Large intestine (tissue), 3 donors: Measurements from ENCODE around the gene DCAF8L1. TPM values are rescaled to one million over a fixed set of nuclear protein-coding genes. Genes with fewer than 3 reads are reported as not detected.
"Not testable (repeated sequence)": the region's sequence is repeated elsewhere in the genome, so short reads cannot be mapped to it uniquely, and the experiment has no call there.

ENCODE experiments used
- DNase-seq, 2 donors: peaks; one replicate each; pipeline versions ENCODE4 v3.0.0 to v3.0.0-alpha.2; 2013
- H3K27ac ChIP-seq: one replicate; pipeline ENCODE4 v1.5.1; 2013; ENCODE audit warnings: low read length
- H3K27me3 ChIP-seq: 2 replicates; pipeline ENCODE4 v1.6.1; 2013; ENCODE audit warnings: low read length; ENCODE audit not compliant: control insufficient read depth, insufficient read depth
- H3K36me3 ChIP-seq: 2 replicates; pipeline ENCODE4 v1.6.1; 2013; ENCODE audit warnings: low read length; ENCODE audit not compliant: control insufficient read depth, insufficient read depth
- H3K4me1 ChIP-seq: one replicate; pipeline ENCODE4 v1.6.1; 2013; ENCODE audit warnings: low read length; ENCODE audit not compliant: control insufficient read depth, insufficient read depth
- H3K4me3 ChIP-seq: one replicate; pipeline ENCODE4 v1.5.1; 2013; ENCODE audit warnings: low read length
- H3K9me3 ChIP-seq: one replicate; pipeline ENCODE4 v1.6.1; 2013; ENCODE audit warnings: mild to moderate bottlenecking, low read depth, low read length, moderate library complexity; ENCODE audit not compliant: control insufficient read depth
- WGBS: methylation state at CpG from one replicate; pipeline ENCODE4 v1.1.5; 2013; ENCODE audit warnings: low lambda C conversion rate; ENCODE audit not compliant: insufficient coverage; 5-methylcytosine and 5-hydroxymethylcytosine counted together
- polyA plus RNA-seq: library from polyadenylated mRNA; unstranded; fragments of 120-200 nt; gene quantifications from one replicate; pipeline ENCODE4 v1.2.1, GENCODE V29; 2013

Gene DCAF8L1
- polyA plus RNA-seq, 1 donor, result 0.01 TPM

- not testable (repeated sequence) for H3K4me1 ChIP-seq, H3K27me3 ChIP-seq, H3K36me3 ChIP-seq, H3K27ac ChIP-seq, H3K4me3 ChIP-seq, H3K9me3 ChIP-seq, DNase-seq
- WGBS, result no CpG with 5 or more reads among the region's 4 CpGs
Observed at GRCh38 chrX:27976934-27977333, 4.3 kb downstream of the DCAF8L1 start.

- peaks cover 2% of the 10 kb centered on the region for H3K9me3 ChIP-seq
- WGBS, result 88% methylated on average over 3 of the region's 4 CpGs
- no peaks in the 10 kb centered on the region for H3K4me1 ChIP-seq
- no peak for DNase-seq
- no peaks in the 10 kb centered on the region for H3K36me3 ChIP-seq
- no peak overlapping the region for H3K4me3 ChIP-seq
- H3K27ac ChIP-seq, result no peak overlapping the region
- no peaks in the 10 kb centered on the region for H3K27me3 ChIP-seq
Observed at GRCh38 chrX:27976284-27976683, 5.0 kb downstream of the DCAF8L1 start.

DNA sequence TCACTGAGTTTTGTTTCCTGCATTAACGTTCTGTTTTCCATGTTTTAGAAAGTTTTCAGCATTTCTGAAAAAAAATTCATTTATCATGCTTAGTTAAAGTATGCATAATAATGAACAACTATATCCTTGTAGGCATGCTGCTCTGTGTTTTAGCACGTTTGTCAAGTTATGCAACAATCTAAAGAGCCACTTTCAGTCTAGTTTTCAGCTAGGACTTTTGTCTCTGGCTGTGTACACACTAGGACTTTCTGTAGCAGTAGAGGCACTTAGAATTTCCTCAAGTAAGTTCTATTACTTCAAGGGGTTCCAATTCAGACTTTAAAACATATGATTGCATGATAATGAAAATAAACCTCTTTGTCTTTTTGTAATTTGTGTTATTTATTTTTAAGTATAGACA lies 12.4 kb downstream of the DCAF8L1 start:
- Histone ChIP-seq H3K27me3 (no peaks in the 10 kb centered on the region), H3K9me3 (no peaks in the 10 kb centered on the region), H3K27ac (no peak overlapping the region), H3K4me1 (no peaks in the 10 kb centered on the region), H3K36me3 (no peaks in the 10 kb centered on the region), H3K4me3 (no peak overlapping the region)
- peak in 1 of 2 donors; percentile 24 for DNase-seq
- WGBS, result no CpG with 5 or more reads among the region's 2 CpGs

- DNase-seq, result no peak
- Histone ChIP-seq H3K36me3 (no peaks in the 10 kb centered on the region), H3K9me3 (no peaks in the 10 kb centered on the region), H3K4me3 (no peak overlapping the region), H3K27me3 (no peaks in the 10 kb centered on the region), H3K27ac (no peak overlapping the region), H3K4me1 (no peaks in the 10 kb centered on the region)
- no CpG with 5 or more reads among the region's 2 CpGs for WGBS
Observed at GRCh38 chrX:27968352-27968751, 12.9 kb downstream of the DCAF8L1 start.

- Histone ChIP-seq H3K36me3 (no peaks in the 10 kb centered on the region), H3K4me1 (no peaks in the 10 kb centered on the region), H3K4me3 (no peak overlapping the region), H3K9me3 (no peaks in the 10 kb centered on the region), H3K27me3 (no peaks in the 10 kb centered on the region), H3K27ac (no peak overlapping the region)
- no CpG with 5 or more reads among the region's 1 CpG for WGBS
- DNase-seq, result no peak
Observed at GRCh38 chrX:27966955-27967354, 14.3 kb downstream of the DCAF8L1 start.

DNA sequence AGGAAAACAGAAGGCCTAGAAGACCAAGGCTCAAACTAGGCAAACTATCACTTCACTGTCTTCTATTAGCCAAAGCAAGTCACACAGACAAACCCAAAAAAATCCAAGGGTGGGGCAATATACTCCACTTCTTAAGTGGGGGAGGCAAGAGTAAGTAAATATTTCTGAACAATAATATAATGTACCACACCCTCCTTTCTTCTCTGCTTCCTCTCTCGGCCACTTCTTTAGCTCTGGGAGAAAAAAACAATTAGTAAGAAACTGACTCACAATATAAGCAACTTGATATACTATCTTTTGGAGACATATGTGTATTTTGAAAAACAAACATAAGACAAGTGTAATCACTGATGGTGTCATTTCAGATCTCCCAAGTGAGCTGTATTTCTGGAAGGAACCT lies 14.8 kb downstream of the DCAF8L1 start:
- H3K36me3 ChIP-seq, result no peaks in the 10 kb centered on the region
- no peak overlapping the region for H3K4me3 ChIP-seq
- H3K4me1 ChIP-seq, result no peaks in the 10 kb centered on the region
- WGBS, result no CpG with 5 or more reads among the region's 1 CpG
- H3K9me3 ChIP-seq, result no peaks in the 10 kb centered on the region
- DNase-seq, result no peak
- no peak overlapping the region for H3K27ac ChIP-seq
- H3K27me3 ChIP-seq, result no peaks in the 10 kb centered on the region

DNA sequence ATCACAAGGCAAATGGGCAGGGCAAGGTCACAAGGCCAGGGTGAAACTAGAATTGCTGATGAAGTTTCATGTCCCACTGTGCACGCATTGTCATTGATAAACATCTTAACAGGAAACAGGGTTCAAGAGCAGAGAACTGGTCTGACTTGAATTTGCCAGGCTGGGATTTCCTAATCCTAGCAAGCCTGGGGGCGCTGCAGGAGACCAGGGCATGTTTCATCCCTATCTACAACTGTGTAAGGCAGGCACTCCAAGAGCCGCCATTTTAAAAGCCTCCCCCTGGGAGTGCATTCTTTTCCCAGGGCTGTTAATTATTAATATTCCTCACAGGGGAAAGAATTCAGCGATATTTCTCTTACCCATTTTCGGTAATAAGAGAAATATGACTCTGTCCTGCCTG lies 15.9 kb downstream of the DCAF8L1 start:
- not testable (repeated sequence) for H3K36me3 ChIP-seq, H3K4me1 ChIP-seq, H3K27ac ChIP-seq, DNase-seq, H3K9me3 ChIP-seq, H3K27me3 ChIP-seq, H3K4me3 ChIP-seq
- WGBS, result no CpG with 5 or more reads among the region's 5 CpGs

DNA sequence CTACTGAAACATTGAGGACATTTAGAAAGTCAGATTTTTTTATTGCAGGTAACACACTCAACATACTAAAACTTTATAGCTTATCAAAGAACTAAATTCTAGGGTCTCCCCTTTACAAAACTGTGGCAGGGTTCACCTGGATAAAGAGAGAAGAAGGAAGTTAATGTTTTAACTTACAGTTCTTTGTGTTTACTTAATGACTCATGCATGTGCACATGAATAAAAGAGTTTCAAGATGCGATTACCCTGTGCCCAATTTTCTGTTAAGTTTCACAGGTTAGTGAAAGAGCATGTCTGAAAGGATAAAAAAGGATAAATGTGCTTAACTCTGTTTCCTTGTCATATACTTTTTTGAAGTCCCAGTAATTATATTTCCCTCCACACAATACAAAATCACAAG lies 16.8 kb downstream of the DCAF8L1 start:
- Histone ChIP-seq H3K4me3 (no peak overlapping the region), H3K9me3 (no peaks in the 10 kb centered on the region), H3K36me3 (no peaks in the 10 kb centered on the region), H3K27me3 (no peaks in the 10 kb centered on the region), H3K4me1 (no peaks in the 10 kb centered on the region), H3K27ac (peak overlapping the region; percentile 43)
- WGBS, result no CpG with 5 or more reads among the region's 1 CpG
- DNase-seq, result peak in 1 of 2 donors; percentile 46

DNA sequence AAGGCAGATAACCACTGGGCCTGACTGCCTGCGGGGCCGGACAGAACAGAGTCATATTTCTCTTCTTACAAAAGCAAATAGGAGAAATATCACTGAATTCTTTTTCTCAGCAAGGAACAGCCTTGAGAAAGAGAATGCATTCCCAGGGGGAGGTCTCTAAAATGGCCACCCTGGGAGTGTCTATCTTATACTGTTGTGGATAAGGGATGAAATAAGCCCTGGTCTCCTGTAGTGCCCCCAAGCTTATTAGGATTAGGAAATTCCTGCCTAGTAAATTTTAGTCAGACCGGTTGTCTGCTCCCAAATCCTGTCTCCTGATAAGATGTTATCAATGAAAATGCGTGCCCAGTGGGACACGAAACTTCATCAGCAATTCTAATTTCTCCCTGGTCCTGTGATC lies 20.8 kb downstream of the DCAF8L1 start:
- H3K4me3 ChIP-seq, H3K36me3 ChIP-seq, H3K9me3 ChIP-seq, H3K4me1 ChIP-seq, H3K27ac ChIP-seq, DNase-seq, H3K27me3 ChIP-seq: not testable (repeated sequence)
- WGBS, result no CpG with 5 or more reads among the region's 5 CpGs

GRCh38 chrX:27953171-27953570 lies 28.1 kb downstream of the DCAF8L1 start:
- WGBS, result no CpG with 5 or more reads among the region's 1 CpG
- no peak overlapping the region for H3K27ac ChIP-seq
- no peak for DNase-seq
- no peaks in the 10 kb centered on the region for H3K27me3 ChIP-seq
- H3K4me1 ChIP-seq, result no peaks in the 10 kb centered on the region
- H3K4me3 ChIP-seq, result no peak overlapping the region
- no peaks in the 10 kb centered on the region for H3K36me3 ChIP-seq
- H3K9me3 ChIP-seq, result no peaks in the 10 kb centered on the region

DNA sequence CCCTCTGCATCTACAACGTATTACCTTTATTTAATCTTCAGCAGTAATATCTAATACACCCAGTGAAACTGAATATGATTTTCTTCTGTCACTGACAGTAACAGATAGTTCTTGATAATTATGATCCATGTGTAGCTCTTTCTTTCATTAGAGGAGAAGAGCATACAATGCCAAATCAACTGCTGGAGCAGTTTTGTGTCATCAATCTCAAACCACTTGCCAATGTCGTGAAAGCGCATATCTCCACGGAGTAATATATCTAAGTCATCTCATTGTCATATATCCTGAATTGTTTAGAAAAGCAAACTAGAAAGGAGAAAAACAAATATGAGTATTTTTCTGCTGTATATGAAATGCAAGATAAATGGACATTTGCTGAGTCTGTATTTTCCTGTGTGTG lies 47.9 kb downstream of the DCAF8L1 start:
- Histone ChIP-seq H3K27ac (no peak overlapping the region), H3K4me1 (no peaks in the 10 kb centered on the region), H3K4me3 (no peak overlapping the region), H3K36me3 (no peaks in the 10 kb centered on the region), H3K9me3 (no peaks in the 10 kb centered on the region), H3K27me3 (no peaks in the 10 kb centered on the region)
- WGBS, result no CpG with 5 or more reads among the region's 4 CpGs
- no peak for DNase-seq
